HG03558 (cell line): ENCODE data around the gene PLXNA1.

Source experiments
- ATAC-seq: cut with Tn5 transposase; IDR thresholded peaks from one replicate; pipeline ENCODE4 v1.9.1; 2021; ENCODE audit warnings: moderate number of reproducible peaks; ENCODE audit not compliant: unreplicated experiment; ENCODE audit errors: extremely low read depth

Gene PLXNA1

DNA sequence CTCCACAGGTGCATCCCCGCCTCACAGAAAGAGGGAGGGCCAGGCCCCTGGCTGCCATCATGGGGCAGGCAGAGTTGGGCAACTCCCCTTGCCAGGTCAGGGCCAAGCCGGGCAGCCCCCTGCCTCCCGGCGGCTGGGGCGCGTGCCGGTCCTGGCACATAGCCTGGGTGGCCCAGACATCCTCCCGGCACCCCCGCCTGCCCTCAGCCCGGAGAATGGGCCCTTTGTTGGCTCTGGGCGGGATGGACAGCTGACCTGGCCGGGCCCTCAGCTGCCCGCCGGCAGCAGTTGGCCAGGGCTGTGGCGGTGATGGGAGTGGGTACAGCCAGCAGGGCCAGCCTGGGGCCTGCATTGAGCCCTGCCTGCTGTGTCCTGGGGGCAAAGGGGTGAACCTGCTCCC lies 16.5 kb downstream of the PLXNA1 start:
- no peak for ATAC-seq

DNA sequence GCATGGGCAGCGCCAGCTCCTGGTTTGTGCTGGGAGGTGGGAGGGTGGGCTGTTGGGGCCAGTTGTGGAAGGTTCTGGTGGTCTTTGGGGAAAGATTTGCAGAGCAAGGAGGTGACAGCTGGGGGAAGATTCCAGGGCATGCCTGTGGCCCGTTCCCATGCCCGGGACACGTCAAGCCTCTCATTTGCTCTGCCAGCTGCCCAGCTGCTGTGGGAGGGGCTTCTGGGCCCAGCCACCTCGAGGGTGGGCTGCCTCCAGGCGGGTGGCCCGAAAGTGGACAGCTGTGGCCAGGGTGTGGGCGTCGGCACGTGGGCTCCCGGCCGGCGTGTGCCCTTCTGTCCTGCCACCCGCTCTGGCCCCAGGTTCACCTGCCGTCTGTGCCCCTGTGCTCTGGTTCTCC lies 17.2 kb downstream of the PLXNA1 start:
- no peak for ATAC-seq

DNA sequence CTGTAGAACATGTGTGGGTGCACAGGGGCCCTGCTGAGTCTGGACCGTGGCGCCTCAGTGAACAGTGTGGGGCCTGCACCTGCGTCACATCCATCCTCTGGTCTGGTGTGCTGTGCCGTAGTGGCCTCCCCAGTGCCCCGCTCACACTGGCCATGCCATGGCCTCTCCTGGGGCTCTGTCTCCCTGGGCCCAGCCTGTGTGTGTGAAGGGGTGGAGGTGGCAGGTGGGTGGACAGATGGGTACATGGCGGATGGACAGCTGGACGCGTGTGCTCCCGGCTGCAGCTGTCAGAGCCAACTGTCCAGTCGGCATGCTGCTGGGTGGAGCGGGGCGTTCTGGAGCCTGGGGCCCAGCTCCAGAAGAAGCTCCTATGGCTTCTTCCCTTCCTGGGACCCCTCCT lies 17.8 kb downstream of the PLXNA1 start:
- no peak for ATAC-seq

DNA sequence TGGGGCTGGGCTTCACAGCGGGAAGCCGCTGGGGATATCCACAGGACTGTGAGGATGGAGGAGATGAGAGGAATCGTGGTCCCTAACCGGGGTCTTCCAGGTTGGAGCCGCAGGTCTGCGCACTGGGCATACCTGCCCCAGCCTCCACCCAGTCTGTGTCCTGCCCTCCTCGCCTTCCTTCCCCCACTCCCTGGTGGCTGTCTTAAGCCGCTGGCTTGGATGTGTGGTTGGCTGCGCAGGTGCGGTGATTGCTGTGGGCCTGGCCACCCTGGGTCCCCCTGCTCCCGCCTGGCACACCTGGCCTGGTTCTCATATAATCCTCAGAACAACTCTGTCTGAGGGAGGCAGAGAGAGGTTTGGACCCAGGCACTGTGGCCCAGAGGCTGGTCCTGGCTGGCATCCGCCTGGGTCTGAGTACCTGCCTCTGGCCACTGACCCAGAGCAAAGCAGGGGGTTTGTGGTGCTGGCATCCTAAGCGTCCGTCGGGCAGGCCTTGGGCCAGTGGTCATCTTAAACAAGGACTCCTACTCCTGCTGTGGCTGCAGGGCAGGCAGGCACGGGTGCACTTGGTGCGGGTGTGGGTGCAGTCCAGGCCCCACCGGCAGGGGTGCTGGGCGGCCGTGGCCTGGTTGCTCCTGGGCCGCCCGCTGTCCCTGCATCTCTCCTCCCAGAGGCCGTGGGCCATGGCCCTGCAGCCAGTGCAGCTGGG lies 18.7 kb downstream of the PLXNA1 start:
- ATAC-seq, result no peak

DNA sequence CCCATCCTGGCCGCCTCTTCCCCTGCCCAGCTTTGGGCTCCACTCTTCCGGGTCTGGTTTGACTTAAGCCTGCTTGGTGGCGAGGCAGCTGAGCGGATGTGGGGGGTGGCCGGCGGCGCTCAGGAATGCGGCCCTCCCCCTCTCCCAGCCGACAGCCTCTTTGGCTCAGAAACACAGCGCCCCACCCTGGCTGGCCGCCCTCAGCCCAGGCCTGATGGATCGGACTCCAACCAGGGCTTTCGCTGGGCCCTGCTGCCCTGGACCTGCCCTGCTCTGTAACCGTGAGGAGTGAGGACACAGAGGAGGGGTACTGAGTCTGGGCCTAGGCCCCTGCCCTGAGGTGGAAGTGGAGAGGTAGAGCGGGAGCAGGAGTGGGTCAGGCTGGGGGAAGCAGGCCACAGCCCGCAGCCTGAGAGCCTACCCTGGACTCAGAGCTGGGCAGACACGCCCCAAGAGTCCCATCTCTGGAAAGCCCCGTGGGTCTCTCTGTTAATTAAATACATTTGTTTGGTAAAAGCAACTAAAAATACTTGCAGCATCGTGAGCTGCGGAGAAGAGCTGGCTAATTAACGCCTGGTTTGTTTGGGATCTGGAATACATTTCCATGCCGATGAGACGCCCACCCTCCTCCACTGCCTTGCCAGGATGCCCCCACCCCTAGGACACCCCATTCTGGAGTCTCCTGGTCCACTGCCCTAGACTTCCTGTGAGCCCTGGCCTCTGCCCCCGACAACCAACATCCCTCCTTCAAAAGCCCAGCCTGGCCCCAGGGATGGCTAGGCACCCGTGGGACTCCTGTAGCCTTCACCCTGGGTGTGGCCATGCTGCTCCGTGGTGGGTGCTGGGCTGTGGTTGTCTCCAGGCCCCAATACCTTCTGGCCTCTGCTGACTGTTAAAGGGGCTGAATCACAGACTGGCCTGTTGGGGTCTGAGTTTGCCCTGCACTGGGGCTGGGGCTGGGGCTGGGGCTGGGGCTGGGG lies 19.6 kb downstream of the PLXNA1 start:
- no peak for ATAC-seq

GRCh38 chr3:127003175-127003555 lies 20.2 kb downstream of the PLXNA1 start:
- ATAC-seq, result no peak

DNA sequence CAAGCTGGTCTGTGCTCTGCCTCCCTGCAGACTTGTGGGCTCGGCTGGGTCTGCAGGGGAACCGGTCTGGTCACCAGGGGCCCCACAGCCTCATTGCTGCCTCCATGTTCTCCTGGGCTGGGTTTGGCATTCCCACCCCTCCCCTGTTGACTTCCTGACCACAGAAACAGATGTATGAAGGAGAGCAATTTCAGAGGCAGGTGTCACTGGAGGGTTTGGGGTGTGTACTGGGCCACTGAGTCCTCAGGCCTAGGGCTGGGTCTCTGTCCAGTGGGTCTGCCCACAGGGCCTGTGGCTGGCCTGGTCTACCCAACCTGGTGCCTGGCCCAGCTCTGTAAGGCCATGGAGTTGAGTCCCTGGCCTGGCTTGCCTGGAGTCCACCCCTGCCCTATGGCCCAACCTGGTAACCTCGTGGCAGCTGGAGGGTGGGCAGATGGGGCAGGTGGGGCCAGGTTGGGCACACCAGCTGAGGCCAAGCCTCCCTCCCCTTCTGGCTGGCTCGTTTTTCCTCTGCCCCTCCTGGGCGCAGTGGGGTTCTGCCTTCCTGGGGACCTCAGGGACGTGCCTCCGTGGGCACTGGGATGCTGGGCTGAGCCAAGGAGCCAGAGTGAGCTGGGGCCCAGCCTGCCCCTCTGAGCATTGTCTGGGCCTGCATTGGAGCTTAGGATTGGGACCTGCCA lies 20.8 kb downstream of the PLXNA1 start:
- ATAC-seq, result no peak

DNA sequence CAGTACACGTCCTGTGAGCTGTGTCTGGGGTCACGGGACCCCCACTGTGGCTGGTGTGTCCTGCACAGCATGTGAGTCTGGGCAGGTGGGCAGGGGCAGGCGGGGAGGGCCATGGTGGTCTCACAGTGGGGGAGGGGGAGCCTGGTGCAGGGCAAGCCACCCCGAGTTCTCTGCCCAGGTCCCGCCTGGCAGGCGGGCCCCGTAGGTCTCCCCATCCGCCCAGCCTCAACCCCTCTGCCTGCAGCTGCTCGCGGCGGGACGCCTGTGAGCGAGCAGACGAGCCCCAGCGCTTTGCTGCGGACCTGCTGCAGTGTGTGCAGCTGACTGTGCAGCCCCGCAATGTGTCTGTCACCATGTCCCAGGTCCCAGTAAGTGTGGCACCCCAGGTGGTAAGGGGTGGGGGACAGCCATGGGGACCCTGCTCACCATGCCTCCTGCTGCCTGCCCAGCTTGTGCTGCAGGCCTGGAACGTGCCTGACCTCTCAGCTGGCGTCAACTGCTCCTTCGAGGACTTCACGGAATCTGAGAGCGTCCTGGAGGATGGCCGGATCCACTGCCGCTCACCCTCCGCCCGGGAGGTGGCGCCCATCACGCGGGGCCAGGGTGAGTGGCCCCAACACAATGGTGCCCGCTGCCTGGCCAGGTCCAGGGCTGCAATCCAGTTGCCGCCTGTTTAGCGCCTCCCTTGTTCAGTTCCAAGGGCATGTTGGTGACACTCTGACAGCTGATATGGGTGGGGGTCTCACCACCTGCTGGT lies 21.9 kb downstream of the PLXNA1 start:
- no peak for ATAC-seq

- ATAC-seq, result no peak
Observed at GRCh38 chr3:127005864-127006500, 23.1 kb downstream of the PLXNA1 start.

GRCh38 chr3:127006781-127007436 lies 24.0 kb downstream of the PLXNA1 start:
- ATAC-seq, result no peak

GRCh38 chr3:127008236-127008635 lies 25.3 kb downstream of the PLXNA1 start:
- ATAC-seq, result no peak

GRCh38 chr3:127009531-127009930 lies 26.6 kb downstream of the PLXNA1 start:
- no peak for ATAC-seq

DNA sequence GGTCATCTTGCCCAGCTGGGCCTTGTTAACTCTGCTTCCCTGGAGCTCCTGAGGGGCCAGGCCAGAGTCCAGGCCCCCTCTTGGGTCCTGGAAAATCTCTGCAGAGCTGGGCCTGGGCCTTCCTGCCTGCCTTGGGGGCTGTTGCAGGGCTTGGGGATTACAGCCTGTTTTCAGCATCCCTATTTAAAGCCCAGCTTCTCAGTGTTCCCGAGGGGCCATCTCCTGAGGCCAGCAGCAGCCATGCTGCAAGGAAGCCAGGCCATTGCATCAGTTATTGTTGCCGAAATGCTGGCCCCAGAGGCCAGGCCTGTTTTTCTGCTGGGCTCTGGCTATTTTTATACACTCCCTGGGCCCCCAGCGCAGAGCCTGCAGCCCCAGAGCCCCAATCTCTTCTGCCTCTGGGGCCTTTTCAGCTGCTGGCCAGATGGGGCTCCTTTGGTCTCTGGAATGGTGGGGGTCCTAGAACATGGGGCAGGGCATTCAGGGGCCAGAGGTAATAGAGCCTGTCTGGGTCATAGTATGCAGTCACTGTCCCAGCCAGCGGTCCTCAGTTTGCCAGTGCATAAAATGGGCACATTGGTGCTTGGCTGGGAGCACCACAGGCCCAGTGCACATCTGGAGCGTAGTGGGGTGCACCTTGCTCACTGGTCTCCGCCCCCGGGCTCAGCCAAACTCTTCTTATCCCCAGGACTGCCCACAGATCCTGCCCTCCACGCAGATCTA lies 28.5 kb downstream of the PLXNA1 start:
- no peak for ATAC-seq

DNA sequence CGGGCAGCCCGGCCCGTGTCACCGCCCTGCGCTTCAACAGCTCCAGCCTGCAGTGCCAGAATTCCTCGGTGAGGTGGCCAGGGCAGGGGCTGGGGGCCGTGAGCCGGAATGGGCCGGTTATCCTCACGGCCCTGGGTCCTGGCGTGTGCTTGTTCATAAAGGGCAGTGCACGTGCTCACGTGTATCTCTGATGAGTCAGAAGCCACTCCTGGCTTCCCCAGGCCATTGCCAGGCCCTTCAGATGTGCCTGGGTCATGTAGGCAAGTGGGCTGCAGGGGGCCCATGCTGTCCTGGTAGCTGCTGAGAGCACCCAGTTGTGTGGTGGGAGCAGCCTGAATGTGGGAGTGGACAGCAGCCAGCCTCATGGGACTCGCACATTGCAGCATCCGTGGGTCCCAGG lies 29.2 kb downstream of the PLXNA1 start:
- no peak for ATAC-seq

- ATAC-seq, result no peak
Observed at GRCh38 chr3:127013181-127013580, 30.3 kb downstream of the PLXNA1 start.

DNA sequence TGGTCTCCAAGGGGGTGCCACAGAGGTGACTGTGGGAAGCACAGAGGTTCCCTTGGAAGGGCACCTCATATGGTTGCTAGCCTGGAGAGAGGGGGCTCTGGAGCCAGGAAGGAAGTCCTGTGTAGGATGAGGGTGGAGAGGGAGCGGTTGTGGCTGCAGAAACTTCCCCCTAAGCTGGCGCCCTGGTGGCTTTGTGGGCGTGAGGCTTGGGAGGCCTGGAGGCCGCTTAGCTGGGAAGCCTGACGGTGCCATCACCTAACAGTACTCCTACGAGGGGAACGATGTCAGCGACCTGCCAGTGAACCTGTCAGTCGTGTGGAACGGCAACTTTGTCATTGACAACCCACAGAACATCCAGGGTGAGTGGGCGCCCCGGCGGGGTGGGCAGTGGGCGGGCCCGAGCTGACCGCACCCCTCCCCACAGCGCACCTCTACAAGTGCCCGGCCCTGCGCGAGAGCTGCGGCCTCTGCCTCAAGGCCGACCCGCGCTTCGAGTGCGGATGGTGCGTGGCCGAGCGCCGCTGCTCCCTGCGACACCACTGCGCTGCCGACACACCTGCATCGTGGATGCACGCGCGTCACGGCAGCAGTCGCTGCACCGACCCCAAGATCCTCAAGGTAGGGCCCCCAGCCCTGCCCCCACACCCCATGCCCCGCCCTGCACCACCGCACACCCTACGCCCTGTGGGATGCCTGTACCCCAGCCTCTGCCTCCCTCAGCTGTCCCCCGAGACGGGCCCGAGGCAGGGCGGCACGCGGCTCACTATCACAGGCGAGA lies 31.0 kb downstream of the PLXNA1 start:
- no peak for ATAC-seq

- no peak for ATAC-seq
Observed at GRCh38 chr3:127014536-127015281, 31.8 kb downstream of the PLXNA1 start.
